Measurements from ENCODE around the gene RARB. TPM values are rescaled to one million over a fixed set of nuclear protein-coding genes. Genes with fewer than 3 reads are reported as not detected.

Gene RARB
- total and polyA plus RNA-seq, 2 of the 13 experiments (the other 11 are each of a cell fraction or from before 2014, with no cell fraction given) = 0.16 TPM; not detected in 1

DNA sequence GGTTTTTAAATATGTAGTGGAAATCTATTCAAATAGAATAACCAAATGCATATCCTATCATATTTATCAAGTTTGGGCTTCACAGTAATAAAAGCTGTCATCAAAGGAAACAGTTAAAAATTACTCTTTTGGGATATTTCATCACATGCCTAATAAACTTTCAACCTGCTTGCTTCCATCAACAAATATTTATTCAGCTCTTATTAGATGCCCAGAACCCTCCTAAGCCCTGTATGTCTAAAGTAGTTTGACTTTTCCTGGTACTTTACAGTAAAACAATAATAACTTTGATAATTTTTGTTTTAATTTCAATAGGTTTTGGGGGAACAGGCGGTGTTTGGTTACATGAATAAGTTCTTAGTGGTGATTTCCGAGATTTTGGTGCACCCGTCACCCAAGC, 37.5 kb upstream of the RARB start:
- Histone ChIP-seq H2AFZ (ENCODE audit: low read length) (no peak overlapping the region), H3K27ac (ENCODE audit: extremely low read length, insufficient read depth, low read length) (no peak overlapping the region), H3K4me3 (replicated peaks in 1 of 3; ENCODE audit: insufficient read depth in 1 of 3, low read depth in 2 of 3, low read length in 3 of 3) (no peak overlapping the region), H4K20me1 (ENCODE audit: insufficient read depth, low read length) (no peaks in the 10 kb centered on the region), H3K4me1 (ENCODE audit: insufficient read depth, low read length) (no peaks in the 10 kb centered on the region), H3K27me3 (ENCODE audit: control insufficient read depth in 1 of 2, insufficient read depth in 2 of 2, low read length in 2 of 2) (no peaks in the 10 kb centered on the region; a peak in 1 of 5 replicates), H3K9ac (ENCODE audit: insufficient read depth, low read depth, low read length) (no peak overlapping the region), H3K9me3 (ENCODE audit: low read length) (no peaks in the 10 kb centered on the region), H3K79me2 (ENCODE audit: insufficient read depth, low read length) (no peaks in the 10 kb centered on the region), H3K4me2 (ENCODE audit: low read depth, low read length) (no peak overlapping the region), H3K36me3 (replicated peaks in 1 of 2; ENCODE audit: control insufficient read depth in 1 of 2, insufficient read depth in 2 of 2, low read length in 2 of 2) (no peaks in the 10 kb centered on the region)
- TF ChIP-seq SRSF9 (IDR thresholded peaks at IDR 0.05; ENCODE audit: borderline replicate concordance, insufficient read depth, low read depth, low read length, poor library complexity, severe bottlenecking) (no peak), POLR2A (IDR thresholded peaks at IDR 0.05; ENCODE audit: insufficient read depth in 1 of 2, low read depth in 2 of 2, low read length in 2 of 2) (no peak), E2F2 (CRISPR knock-in tag; IDR thresholded peaks at IDR 0.05; ENCODE audit: borderline replicate concordance) (no peak), SPEN (CRISPR knock-in tag; IDR thresholded peaks at IDR 0.05; ENCODE audit: low read depth) (no peak), HIVEP1 (CRISPR knock-in tag; IDR thresholded peaks at IDR 0.05) (no peak), SKI (IDR thresholded peaks at IDR 0.05; ENCODE audit: partially characterized antibody) (no peak), ZNF317 (CRISPR knock-in tag; IDR thresholded peaks at IDR 0.05) (no peak), ZNF10 (CRISPR knock-in tag; IDR thresholded peaks at IDR 0.05; ENCODE audit: borderline replicate concordance, low read depth) (no peak)
- BruUV-seq (replicated peaks) = no TSS peak
- in situ Hi-C loops (cut with HindIII; ENCODE audit: extremely low pct_ligation_motif_present, low pct_unique_long_range_greater_than_20kb) (no loop called here), intact Hi-C loops (cut with micrococcal nuclease; ENCODE audit: unreplicated experiment) (no loop called here)
- ChIA-PET CTCF (ENCODE audit: low intra/inter-chr PET ratio, low total read pairs) (no interaction called here), POLR2A (no interaction called here)
- FAIRE-seq (no peak), DNase-seq (ENCODE audit: low spot score) (no peak), ATAC-seq (no peak)
- 25% methylated on average over 3 of the region's 3 CpGs for WGBS (ENCODE audit: low lambda C conversion rate)

DNA sequence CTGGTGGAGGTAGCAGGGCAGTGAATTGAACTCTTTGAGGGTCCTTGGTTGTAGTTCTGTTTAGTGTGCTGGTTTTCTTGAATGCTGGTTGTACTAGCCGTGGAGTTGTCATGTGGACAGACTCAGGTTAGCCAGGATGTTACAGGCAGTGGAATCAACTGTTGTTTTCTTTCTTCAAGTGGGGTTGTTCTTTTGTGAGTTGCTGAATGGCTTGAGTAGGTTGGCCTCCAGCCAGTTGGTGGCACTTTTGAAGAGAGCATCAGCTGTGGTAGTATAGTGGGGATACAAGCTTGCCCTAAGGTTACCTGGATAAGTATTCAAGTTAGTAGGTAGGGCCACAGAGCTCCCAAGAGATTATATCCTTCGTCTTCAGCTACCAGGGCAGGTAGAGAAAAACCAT, 31.8 kb upstream of the RARB start:
- BruUV-seq (replicated peaks) = no TSS peak
- no peaks in the 10 kb centered on the region for H3K79me2 ChIP-seq (ENCODE audit: insufficient read depth, low read length)
- no peak overlapping the region for H3K4me2 ChIP-seq (ENCODE audit: low read depth, low read length)
- ATAC-seq = no peak
- WGBS (ENCODE audit: low lambda C conversion rate) = 0% methylated on average over 2 of the region's 2 CpGs
- no peak overlapping the region for H2AFZ ChIP-seq (ENCODE audit: low read length)
- no peaks in the 10 kb centered on the region for H3K36me3 ChIP-seq (replicated peaks in 1 of 2; ENCODE audit: control insufficient read depth in 1 of 2, insufficient read depth in 2 of 2, low read length in 2 of 2)
- CTCF ChIA-PET (ENCODE audit: low intra/inter-chr PET ratio, low total read pairs) = no interaction called here
- no peak overlapping the region for H3K9ac ChIP-seq (ENCODE audit: insufficient read depth, low read depth, low read length)
- no peaks in the 10 kb centered on the region for H4K20me1 ChIP-seq (ENCODE audit: insufficient read depth, low read length)
- FAIRE-seq = no peak
- intact Hi-C loops (cut with micrococcal nuclease; ENCODE audit: unreplicated experiment) = no loop called here
- in situ Hi-C loops (cut with HindIII; ENCODE audit: extremely low pct_ligation_motif_present, low pct_unique_long_range_greater_than_20kb) = no loop called here
- H3K27ac ChIP-seq (ENCODE audit: extremely low read length, insufficient read depth, low read length) = no peak overlapping the region
- POLR2A ChIA-PET = no interaction called here
- H3K4me3 ChIP-seq (replicated peaks in 1 of 3; ENCODE audit: insufficient read depth in 1 of 3, low read depth in 2 of 3, low read length in 3 of 3) = no peak overlapping the region
- DNase-seq (ENCODE audit: low spot score) = no peak
- H3K4me1 ChIP-seq (ENCODE audit: insufficient read depth, low read length) = no peaks in the 10 kb centered on the region
- H3K27me3 ChIP-seq (ENCODE audit: control insufficient read depth in 1 of 2, insufficient read depth in 2 of 2, low read length in 2 of 2) = no peaks in the 10 kb centered on the region
- TF ChIP-seq MXD4 (CRISPR knock-in tag; IDR thresholded peaks at IDR 0.05) (no peak), HNRNPL (IDR thresholded peaks at IDR 0.05; ENCODE audit: low read depth, low read length) (no peak), HDAC1 (CRISPR knock-in tag; IDR thresholded peaks at IDR 0.05) (no peak), NCOA5 (CRISPR knock-in tag; IDR thresholded peaks at IDR 0.05) (no peak), KLF15 (CRISPR knock-in tag; IDR thresholded peaks at IDR 0.05; ENCODE audit: borderline replicate concordance) (no peak), ZBTB3 (CRISPR knock-in tag; IDR thresholded peaks at IDR 0.05; ENCODE audit: borderline replicate concordance, low read depth) (no peak), NFE2 (CRISPR knock-in tag; IDR thresholded peaks at IDR 0.05) (no peak)
- TF ChIP-seq, protein P1, sequence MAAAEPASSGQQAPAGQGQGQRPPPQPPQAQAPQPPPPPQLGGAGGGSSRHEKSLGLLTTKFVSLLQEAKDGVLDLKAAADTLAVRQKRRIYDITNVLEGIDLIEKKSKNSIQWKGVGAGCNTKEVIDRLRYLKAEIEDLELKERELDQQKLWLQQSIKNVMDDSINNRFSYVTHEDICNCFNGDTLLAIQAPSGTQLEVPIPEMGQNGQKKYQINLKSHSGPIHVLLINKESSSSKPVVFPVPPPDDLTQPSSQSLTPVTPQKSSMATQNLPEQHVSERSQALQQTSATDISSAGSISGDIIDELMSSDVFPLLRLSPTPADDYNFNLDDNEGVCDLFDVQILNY (CRISPR knock-in tag; conservative IDR thresholded peaks at IDR 0.05) = no peak
- no peaks in the 10 kb centered on the region for H3K9me3 ChIP-seq (ENCODE audit: low read length)

Data from HepG2 (cell line).